Right lobe of liver (tissue), 6 donors: ENCODE results near the gene POLG2. TPM values are rescaled to one million over a fixed set of nuclear protein-coding genes. Genes with fewer than 3 reads are reported as not detected.

Experiments used
- ATAC-seq, 4 donors: fragments of 200-7000 bp; cut with Tn5 transposase; one replicate each; pipeline ENCODE4 v1.9.1; 2020; ENCODE audit warnings: mild to moderate bottlenecking in 4 of 4, moderate library complexity in 4 of 4
- DNase-seq, 3 donors: peaks; one replicate each; pipeline ENCODE4 v3.0.0-alpha.2; 2020
- H3K27ac ChIP-seq, 3 donors: fragments of 200-600 bp; one replicate each; pipeline ENCODE4 v1.8.0; 2022
- H3K27me3 ChIP-seq, 2 donors: fragments of 200-600 bp; one replicate each; pipeline ENCODE4 v1.8.0; 2022
- H3K36me3 ChIP-seq, 4 donors: fragments of 200-600 bp; sonication (generic) in 1 of 4; one replicate each; pipeline versions ENCODE4 v1.5.1 to v1.8.0; 2017 to 2022; ENCODE audit warnings: control low read depth in 1 of 4
- H3K4me1 ChIP-seq, 4 donors: fragments of 200-600 bp; sonication (generic) in 1 of 4; one replicate each; pipeline versions ENCODE4 v1.5.1 to v1.8.0; 2017 to 2022; ENCODE audit warnings: control low read depth in 1 of 4
- H3K4me3 ChIP-seq, 3 donors: fragments of 200-600 bp; one replicate each; pipeline ENCODE4 v1.8.0; 2022
- H3K9me3 ChIP-seq, 4 donors: fragments of 200-600 bp; sonication (generic) in 1 of 4; one replicate each; pipeline versions ENCODE4 v1.5.1 to v1.8.0; 2017 to 2022; ENCODE audit warnings: control low read depth in 1 of 4
- CTCF ChIP-seq, 4 donors: fragments of 200-600 bp in 3 of 4; fragments of 450-650 bp in 1 of 4; IDR thresholded peaks; one replicate each; pipeline versions ENCODE4 v1.5.1 to v1.8.0; 2016 to 2022; ENCODE audit warnings: antibody characterized with exemption in 4 of 4, mild to moderate bottlenecking in 2 of 4
- POLR2A ChIP-seq: fragments of 450-650 bp; IDR thresholded peaks from one replicate; pipeline ENCODE4 v1.6.1; 2017; ENCODE audit warnings: antibody characterized with exemption, mild to moderate bottlenecking
- WGBS: methylation state at CpG from one replicate; pipeline ENCODE4 v1.1.6; 2018; ENCODE audit warnings: low coverage, low lambda C conversion rate; ENCODE audit not compliant: insufficient coverage; ENCODE audit errors: missing lambda C conversion rate; 5-methylcytosine and 5-hydroxymethylcytosine counted together
- intact Hi-C, 2 donors: fragments of 100-400 bp; cut with DNase I; formaldehyde crosslinking; loops; one replicate each; pipeline versions ENCODE4 v1.11.2 to v1.14.1; 2022
- total RNA-seq, 6 experiments: library from RNA; depleted of rRNA in 2 of 6; stranded (reverse); fragments of >200 nt in 2 of 6; fragmentation: NEBNext Ultra II Directional in 3 of 6; extraction: Animal tissue kit (Norgen Biotek cat#: 25700) in 3 of 6; gene quantifications; one replicate each; pipeline versions ENCODE4 v1.1.0 to v1.2.4, GENCODE V29; 2016 to 2023
- donor health status: DM: no; HTN: yes; CAD: no.
- donor health status: DM: no; HTN: no; CAD: no.
- donor health status: DM: no; HTN: no; CAD: no.
- donor health status: DM: no; HTN: yes; CAD: no.
- donor health status: DM: no; HTN: yes; CAD: no.

Gene POLG2
- total RNA-seq, 6 experiments from 2014 or later = 2.9 to 9.2 (median 5.5) TPM

GRCh38 chr17:64507413-64507782 lies 10.5 kb upstream of the POLG2 start:
- H3K27ac ChIP-seq = peak overlapping the region; percentile 97 to 99 (median 99)
- intact Hi-C loops = no loop called here
- H3K4me1 ChIP-seq = peaks cover 0 to 32% (median 8%) of the 10 kb centered on the region in 4 donors
- WGBS = 0% methylated on average over 13 of the region's 13 CpGs
- H3K9me3 ChIP-seq = no peaks in the 10 kb centered on the region
- peaks cover 16 to 59% (median 36%) of the 10 kb centered on the region in 4 donors for H3K36me3 ChIP-seq
- H3K4me3 ChIP-seq = peak overlapping the region; percentile 87 to 96 (median 87)
- ATAC-seq = peak; percentile 12 to 29 (median 25)
- no peak for DNase-seq
- no peaks in the 10 kb centered on the region for H3K27me3 ChIP-seq
- TF ChIP-seq CTCF (IDR thresholded peaks at IDR 0.05) (peak in 3 of 4 donors; percentile 44 to 51 (median 47)), POLR2A (no peak)

GRCh38 chr17:64506576-64507412 lies 9.9 kb upstream of the POLG2 start, which contains the start of gene CEP95:
Gene CEP95 (plus strand): TSS chr17:64506977. CDS start chr17:64507098, 121 bp downstream.
- intact Hi-C loops = no loop called here

GRCh38 chr17:64506201-64506575 lies 9.3 kb upstream of the POLG2 start, which contains the start of gene DDX5:
Gene DDX5 (minus strand): TSS chr17:64506289. CDS start chr17:64506119, 170 bp downstream.
- intact Hi-C loops = no loop called here

More at GRCh38 chr17:64506576-64507412, 9.9 kb upstream of the POLG2 start, which contains the start of gene CEP95:
- Histone ChIP-seq H3K27me3 (no peaks in the 10 kb centered on the region), H3K4me3 (peak within 1 kb of the TSS; percentile 87 to 96 (median 87)), H3K4me1 (peaks cover 0 to 37% (median 8%) of the 10 kb centered on the region in 4 donors), H3K36me3 (peaks cover 20 to 60% (median 38%) of the 10 kb centered on the region in 4 donors), H3K9me3 (no peaks in the 10 kb centered on the region), H3K27ac (peak within 1 kb of the TSS; percentile 97 to 99 (median 99))
- ATAC-seq (peak; percentile 68 to 79 (median 75)), DNase-seq (peak; percentile 93 to 95 (median 94))
- TF ChIP-seq CTCF (IDR thresholded peaks at IDR 0.05) = no peak
- peak; percentile 78 for TF ChIP-seq POLR2A
- WGBS = 0% methylated on average over 19 of the region's 77 CpGs

More at GRCh38 chr17:64506201-64506575, 9.3 kb upstream of the POLG2 start, which contains the start of gene DDX5:
- no peak for TF ChIP-seq CTCF (IDR thresholded peaks at IDR 0.05)
- TF ChIP-seq POLR2A = peak; percentile 95
- H3K27me3 ChIP-seq = no peaks in the 10 kb centered on the region
- H3K36me3 ChIP-seq = peaks cover 24 to 60% (median 41%) of the 10 kb centered on the region in 4 donors
- no peaks in the 10 kb centered on the region for H3K9me3 ChIP-seq
- DNase-seq (peak; percentile 97 to 98 (median 98)), ATAC-seq (peak; percentile 79 to 88 (median 84))
- WGBS = 1% methylated on average over 12 of the region's 31 CpGs
- peak within 1 kb of the TSS; percentile 87 to 96 (median 87) for H3K4me3 ChIP-seq
- H3K4me1 ChIP-seq = peaks cover 0 to 37% (median 8%) of the 10 kb centered on the region in 4 donors
- peak within 1 kb of the TSS; percentile 97 to 99 (median 99) for H3K27ac ChIP-seq
